Ishikawa (cell line): ENCODE results near the gene ATP2C2.

Source experiments
- EGR1 ChIP-seq: IDR thresholded peaks from 2 replicates; pipeline ENCODE4 v1.6.1; 2012
- FOXM1 ChIP-seq: IDR thresholded peaks from 2 replicates; pipeline ENCODE4 v1.6.1; 2012; ENCODE audit warnings: low read depth, borderline replicate concordance
- NFIC ChIP-seq: IDR thresholded peaks from 2 replicates; pipeline ENCODE4 v1.6.1; 2012
- RAD21 ChIP-seq: IDR thresholded peaks from 2 replicates; pipeline ENCODE4 v1.6.1; 2012; ENCODE audit warnings: low read depth
- TAF1 ChIP-seq: IDR thresholded peaks from 2 replicates; pipeline ENCODE4 v1.6.1; 2012; ENCODE audit warnings: low read depth, mild to moderate bottlenecking
- TEAD4 ChIP-seq: IDR thresholded peaks from 2 replicates; pipeline ENCODE4 v1.6.1; 2012

DNA sequence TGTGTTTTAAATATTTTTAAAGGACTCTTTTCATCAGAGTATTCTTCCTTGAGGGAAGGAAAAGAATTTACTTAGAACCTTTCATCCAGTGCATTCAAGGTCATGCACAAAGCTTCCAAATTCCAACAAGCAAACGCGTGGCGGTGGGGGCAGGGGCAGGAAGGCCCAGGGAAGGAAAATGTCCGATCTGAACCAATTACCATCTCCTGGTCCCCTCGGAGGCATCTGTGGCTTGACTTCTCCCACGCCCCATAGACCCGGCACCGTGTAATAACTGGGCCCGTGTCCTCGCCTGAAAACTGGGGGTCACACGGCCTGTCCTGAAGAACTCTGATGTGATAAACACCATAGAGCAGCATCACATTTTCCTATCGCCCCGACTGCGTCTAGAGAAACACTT lies 117.8 kb downstream of the ATP2C2 start:
- TF ChIP-seq TEAD4 (no peak), EGR1 (no peak), TAF1 (no peak), RAD21 (no peak), FOXM1 (no peak), NFIC (no peak)
